IMR-90 (cell line): ENCODE results near the gene AKR1E2. TPM values are rescaled to one million over a fixed set of nuclear protein-coding genes. Genes with fewer than 3 reads are reported as not detected.

ENCODE experiments used
- ATAC-seq: fragments of 200-7000 bp; cut with Tn5 transposase; 2 replicates; pipeline ENCODE4 v1.9.1; 2020; ENCODE audit warnings: low read depth, mild to moderate bottlenecking, moderate library complexity
- BruUV-seq: library from RNA; stranded (reverse); fragments of 400-500 nt; replicated peaks from 2 replicates; lab custom pipeline; 2021; lab: Mats Ljungman, UMichigan
- CTCF ChIA-PET: fragments of 300-600 bp; formaldehyde crosslinking; extraction: SDS; loops from one replicate; lab custom pipeline; 2021; ENCODE audit warnings: antibody characterized with exemption; lab: Yijun Ruan, JAX
- POLR2A ChIA-PET: fragments of 300-600 bp; sonication (Branson Sonifier 250); formaldehyde crosslinking; loops from one replicate; lab custom pipeline; 2022; ENCODE audit warnings: antibody characterized with exemption; ENCODE audit not compliant: unreplicated experiment; lab: Charles Lee
- DNase-seq: peaks from one replicate; pipeline ENCODE4 v3.0.0; 2013
- H2AFZ ChIP-seq: replicated peaks from 2 replicates; pipeline ENCODE3; 2013; ENCODE audit warnings: low read length, mild to moderate bottlenecking; ENCODE audit not compliant: poor library complexity
- H2AK5ac ChIP-seq: 2 replicates; pipeline ENCODE4 v1.6.1; 2013; ENCODE audit warnings: low read depth, low read length, inconsistent platforms
- H2AK9ac ChIP-seq: replicated peaks from 2 replicates; pipeline ENCODE3; 2013; ENCODE audit warnings: mild to moderate bottlenecking, low read depth, low read length, moderate library complexity; ENCODE audit not compliant: poor library complexity
- H2BK120ac ChIP-seq: 2 replicates; pipeline ENCODE4 v1.6.1; 2013; ENCODE audit warnings: low read depth, low read length, inconsistent platforms
- H2BK15ac ChIP-seq: 3 replicates; pipeline ENCODE4 v1.6.1; 2013; ENCODE audit warnings: low read depth, low read length, inconsistent platforms
- H2BK20ac ChIP-seq: 2 replicates; pipeline ENCODE4 v1.6.1; 2013; ENCODE audit warnings: low read depth, mild to moderate bottlenecking, inconsistent platforms, low read length, moderate library complexity
- H2BK5ac ChIP-seq: 2 replicates; pipeline ENCODE4 v1.6.1; 2013; ENCODE audit warnings: mild to moderate bottlenecking, low read depth, low read length, inconsistent platforms; ENCODE audit not compliant: poor library complexity, severe bottlenecking
- H3K14ac ChIP-seq: replicated peaks from 2 replicates; pipeline ENCODE4 v1.6.1; 2013; ENCODE audit warnings: low read depth, low read length, inconsistent platforms
- H3K18ac ChIP-seq: 2 replicates; pipeline ENCODE4 v1.6.1; 2013; ENCODE audit warnings: low read depth, low read length, control low read depth
- H3K23ac ChIP-seq: 2 replicates; pipeline ENCODE4 v1.6.1; 2013; ENCODE audit warnings: low read depth, low read length, inconsistent platforms
- H3K27ac ChIP-seq: 2 replicates; pipeline ENCODE4 v1.5.1; 2013; ENCODE audit warnings: mild to moderate bottlenecking, control low read depth, low read length; ENCODE audit not compliant: insufficient read depth
- H3K27me3 ChIP-seq: 2 replicates; pipeline ENCODE4 v1.6.1; 2013; ENCODE audit warnings: low read length; ENCODE audit not compliant: control insufficient read depth, insufficient read depth
- H3K36me3 ChIP-seq: 2 replicates; pipeline ENCODE4 v1.6.1; 2013; ENCODE audit warnings: low read length, mixed read lengths; ENCODE audit not compliant: control insufficient read depth, insufficient read depth
- H3K4ac ChIP-seq: 2 replicates; pipeline ENCODE4 v1.6.1; 2013; ENCODE audit warnings: low read depth, low read length, inconsistent platforms
- H3K4me1 ChIP-seq: 2 replicates; pipeline ENCODE4 v1.6.1; 2013; ENCODE audit warnings: low read length, mixed read lengths; ENCODE audit not compliant: control insufficient read depth, insufficient read depth
- H3K4me2 ChIP-seq: 2 replicates; pipeline ENCODE4 v1.6.1; 2013; ENCODE audit warnings: low read depth, mild to moderate bottlenecking, control low read depth, low read length, moderate library complexity
- H3K4me3 ChIP-seq: 2 replicates; pipeline ENCODE4 v1.5.1; 2013; ENCODE audit warnings: low read depth, mild to moderate bottlenecking, control low read depth, low read length, moderate library complexity; ENCODE audit not compliant: insufficient read depth
- H3K56ac ChIP-seq: 2 replicates; pipeline ENCODE4 v1.6.1; 2013; ENCODE audit warnings: low read length, inconsistent platforms; ENCODE audit not compliant: insufficient read depth; ENCODE audit errors: extremely low read depth
- H3K79me1 ChIP-seq, 2 experiments: 2 replicates each; pipeline ENCODE4 v1.6.1; 2013; ENCODE audit warnings: low read length in 2 of 2, inconsistent platforms in 1 of 2, low read depth in 1 of 2
- H3K9ac ChIP-seq: 2 replicates; pipeline ENCODE4 v1.6.1; 2013; ENCODE audit warnings: low read depth, low read length, control low read depth
- H3K9me1 ChIP-seq: 2 replicates; pipeline ENCODE4 v1.6.1; 2013; ENCODE audit warnings: low read length, inconsistent platforms; ENCODE audit not compliant: insufficient read depth
- H3K9me3 ChIP-seq: 2 replicates; pipeline ENCODE4 v1.6.1; 2013; ENCODE audit warnings: low read length; ENCODE audit not compliant: control insufficient read depth, insufficient read depth
- H4K20me1 ChIP-seq: 2 replicates; pipeline ENCODE4 v1.6.1; 2013; ENCODE audit warnings: low read length, inconsistent platforms; ENCODE audit not compliant: insufficient read depth
- H4K5ac ChIP-seq: 2 replicates; pipeline ENCODE4 v1.6.1; 2013; ENCODE audit warnings: mild to moderate bottlenecking, low read depth, low read length, control low read depth
- H4K8ac ChIP-seq, 2 experiments: 2 replicates each; pipeline ENCODE4 v1.6.1; 2013; ENCODE audit warnings: low read depth in 2 of 2, low read length in 2 of 2, control low read depth in 1 of 2, inconsistent platforms in 1 of 2
- H4K91ac ChIP-seq: 2 replicates; pipeline ENCODE4 v1.6.1; 2013; ENCODE audit warnings: low read depth, low read length, inconsistent platforms; ENCODE audit not compliant: insufficient read depth
- BHLHE40 ChIP-seq: fragments of 150-350 bp; IDR thresholded peaks from 2 replicates; pipeline ENCODE4 v1.6.1; 2016; ENCODE audit warnings: mild to moderate bottlenecking, low read depth, low read length
- CEBPB ChIP-seq: IDR thresholded peaks from 2 replicates; pipeline ENCODE4 v1.6.1; 2012; ENCODE audit warnings: low read depth, low read length, improper control_type of control experiment
- CHD1 ChIP-seq: IDR thresholded peaks from 2 replicates; pipeline ENCODE4 v1.6.1; 2012; ENCODE audit warnings: low read depth, low read length, improper control_type of control experiment
- FOS ChIP-seq: fragments of 150-350 bp; IDR thresholded peaks from 2 replicates; pipeline ENCODE4 v1.6.1; 2016; ENCODE audit warnings: low read depth, low read length
- MAFK ChIP-seq: IDR thresholded peaks from 2 replicates; pipeline ENCODE4 v1.6.1; 2012; ENCODE audit warnings: low read depth, low read length, improper control_type of control experiment
- MAZ ChIP-seq: IDR thresholded peaks from 2 replicates; pipeline ENCODE4 v1.6.1; 2012; ENCODE audit warnings: low read depth, mild to moderate bottlenecking, low read length, improper control_type of control experiment, moderate library complexity, borderline replicate concordance
- MXI1 ChIP-seq: IDR thresholded peaks from 2 replicates; pipeline ENCODE4 v1.6.1; 2012; ENCODE audit warnings: low read depth, mild to moderate bottlenecking, low read length, moderate library complexity, borderline replicate concordance
- NFE2L2 ChIP-seq: fragments of 150-350 bp; IDR thresholded peaks from 2 replicates; pipeline ENCODE4 v1.6.1; 2016; ENCODE audit warnings: low read depth, mild to moderate bottlenecking, low read length
- POLR2A ChIP-seq: IDR thresholded peaks from 2 replicates; pipeline ENCODE4 v1.6.1; 2012; ENCODE audit warnings: mild to moderate bottlenecking, low read depth, low read length
- RAD21 ChIP-seq: IDR thresholded peaks from 2 replicates; pipeline ENCODE4 v1.6.1; 2012; ENCODE audit warnings: low read length, improper control_type of control experiment
- RCOR1 ChIP-seq: IDR thresholded peaks from 2 replicates; pipeline ENCODE4 v1.6.1; 2012; ENCODE audit warnings: mild to moderate bottlenecking, low read length, improper control_type of control experiment; ENCODE audit not compliant: insufficient replicate concordance
- RFX5 ChIP-seq: IDR thresholded peaks from 2 replicates; pipeline ENCODE4 v1.8.0; 2012; ENCODE audit warnings: low read depth, mild to moderate bottlenecking, low read length, moderate library complexity
- SMC3 ChIP-seq: fragments of 150-350 bp; IDR thresholded peaks from 2 replicates; pipeline ENCODE4 v1.6.1; 2016; ENCODE audit warnings: low read depth, mild to moderate bottlenecking, antibody characterized with exemption, low read length, moderate library complexity
- WGBS, 2 experiments: methylation state at CpG; one replicate each; pipeline versions ENCODE4 v1.1.5 to v1.1.7; 2013; ENCODE audit warnings: missing lambda C conversion rate in 2 of 2; ENCODE audit not compliant: insufficient read length in 1 of 2; ENCODE audit errors: extremely low coverage in 2 of 2; 5-methylcytosine and 5-hydroxymethylcytosine counted together
- dilution Hi-C: fragments of 300-500 bp; cut with HindIII; formaldehyde crosslinking; loops from one replicate; pipeline ENCODE4 v1.14.3; 2018; ENCODE audit warnings: low sequenced_read_pairs; ENCODE audit not compliant: unreplicated experiment
- in situ Hi-C: fragments of 300-500 bp; cut with MboI; formaldehyde crosslinking; loops from 3 replicates; pipeline ENCODE4 v1.14.3; 2019; ENCODE audit warnings: low sequenced_read_pairs, inconsistent platforms, mixed read lengths
- intact Hi-C: fragments of 100-400 bp; cut with micrococcal nuclease; formaldehyde crosslinking; loops from 2 replicates; pipeline ENCODE4 v1.10.0; 2022
- polyA plus RNA-seq, 3 experiments: library from polyadenylated mRNA; depleted of rRNA; stranded (reverse); fragments of >200 nt; gene quantifications; 2 replicates each; pipeline ENCODE4 v1.2.3, GENCODE V29; 2012; ENCODE audit warnings: low replicate concordance in 1 of 3
- total RNA-seq: library from RNA; depleted of rRNA; stranded (reverse); fragments of >200 nt; gene quantifications from 2 replicates; pipeline ENCODE4 v1.2.3, GENCODE V29; 2012
- TF ChIP-seq, protein P1 (sequence below): fragments of 150-350 bp; IDR thresholded peaks from 2 replicates; pipeline ENCODE4 v1.6.1; 2017; ENCODE audit warnings: mild to moderate bottlenecking, antibody characterized with exemption, low read length, low read depth
- TF ChIP-seq, protein P2 (sequence below): conservative IDR thresholded peaks from 2 replicates; pipeline ENCODE4 v1.5.1; 2012; ENCODE audit warnings: mild to moderate bottlenecking, low read depth, low read length, improper control_type of control experiment
- TF ChIP-seq, protein P3 (sequence below): fragments of 150-350 bp; IDR thresholded peaks from 2 replicates; pipeline ENCODE4 v1.6.1; 2016; ENCODE audit warnings: low read depth, mild to moderate bottlenecking, low read length, moderate library complexity, borderline replicate concordance

The AKR1E2 gene
- total and polyA plus RNA-seq, 2 of the 4 experiments (the other 2 are of a cell fraction) = 1.2 to 3.4 TPM

DNA sequence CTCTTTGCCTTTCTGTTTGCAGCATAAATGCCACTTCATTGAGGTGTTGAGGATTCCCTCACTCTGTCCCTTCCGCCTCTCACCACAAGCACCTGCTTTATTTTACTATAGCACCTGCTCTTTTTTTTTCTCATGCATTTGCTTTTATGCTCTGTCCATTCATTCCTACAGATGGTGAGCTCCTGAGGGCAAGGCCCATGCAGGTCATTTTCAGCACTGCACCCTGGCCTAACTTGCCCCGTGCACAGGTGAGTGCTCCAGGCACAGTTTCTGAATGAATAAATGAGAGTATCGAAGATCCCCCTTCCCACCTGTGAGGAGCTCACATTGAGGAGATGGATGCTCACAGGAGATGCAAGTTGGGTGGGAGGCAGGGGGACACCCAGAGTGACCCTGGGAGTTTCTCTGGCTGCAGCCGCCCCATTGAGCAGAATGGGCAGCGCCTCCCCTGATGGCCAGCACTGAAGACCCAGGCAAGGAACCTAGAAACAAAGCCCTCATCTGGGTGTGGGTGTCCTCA, 1.2 kb upstream of the AKR1E2 start:
- ChIA-PET CTCF (interaction anchor here (0.7 kb wide), 1 partner anchor 10 kb away, joined by 3 read pairs; no protein-coding TSS in a partner anchor), POLR2A (interaction anchor here (0.5 kb wide), 1 partner anchor 986 kb away, joined by 4 read pairs; no protein-coding TSS in a partner anchor)
- H2BK15ac ChIP-seq = no peak overlapping the region
- ATAC-seq (no peak), DNase-seq (no peak)
- peaks cover 2% of the 10 kb centered on the region; the same call in 1 of the 2 replicates for H3K4me1 ChIP-seq
- no peak overlapping the region for H3K56ac ChIP-seq
- intact Hi-C loops (no loop called here), dilution Hi-C loops (no loop called here), in situ Hi-C loops (loop anchor here (25.0 kb wide), 2 partner anchors 787 to 1037 kb away; no protein-coding TSS in a partner anchor)
- H2BK5ac ChIP-seq = no peak overlapping the region
- peaks cover 0 to 6% of the 10 kb centered on the region in 2 experiments; a peak in 1 of 4 replicates for H3K79me1 ChIP-seq
- no peak overlapping the region for H3K23ac ChIP-seq
- H2AK9ac ChIP-seq = no peak overlapping the region
- no peak overlapping the region for H2BK20ac ChIP-seq
- WGBS, 2 experiments = 100% methylated on average over 1 of the region's 5 CpGs; no CpG with 5 or more reads in 1 of the 2 experiments
- no peak overlapping the region for H3K9ac ChIP-seq
- no TSS peak for BruUV-seq
- H2AK5ac ChIP-seq = no peak overlapping the region
- no peak overlapping the region for H2AFZ ChIP-seq
- no peak overlapping the region for H4K91ac ChIP-seq
- H3K27ac ChIP-seq = no peak overlapping the region
- H3K4me3 ChIP-seq = no peak overlapping the region
- H2BK120ac ChIP-seq = no peak overlapping the region
- no peak overlapping the region for H3K18ac ChIP-seq
- H3K4ac ChIP-seq = no peak overlapping the region
- H4K20me1 ChIP-seq = no peaks in the 10 kb centered on the region
- H3K14ac ChIP-seq = no peak overlapping the region
- no peaks in the 10 kb centered on the region for H3K36me3 ChIP-seq
- no peak for TF ChIP-seq SMC3
- TF ChIP-seq, protein P1, sequence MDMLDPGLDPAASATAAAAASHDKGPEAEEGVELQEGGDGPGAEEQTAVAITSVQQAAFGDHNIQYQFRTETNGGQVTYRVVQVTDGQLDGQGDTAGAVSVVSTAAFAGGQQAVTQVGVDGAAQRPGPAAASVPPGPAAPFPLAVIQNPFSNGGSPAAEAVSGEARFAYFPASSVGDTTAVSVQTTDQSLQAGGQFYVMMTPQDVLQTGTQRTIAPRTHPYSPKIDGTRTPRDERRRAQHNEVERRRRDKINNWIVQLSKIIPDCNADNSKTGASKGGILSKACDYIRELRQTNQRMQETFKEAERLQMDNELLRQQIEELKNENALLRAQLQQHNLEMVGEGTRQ = no peak
- no peak for TF ChIP-seq MAFK
- TF ChIP-seq, protein P2, sequence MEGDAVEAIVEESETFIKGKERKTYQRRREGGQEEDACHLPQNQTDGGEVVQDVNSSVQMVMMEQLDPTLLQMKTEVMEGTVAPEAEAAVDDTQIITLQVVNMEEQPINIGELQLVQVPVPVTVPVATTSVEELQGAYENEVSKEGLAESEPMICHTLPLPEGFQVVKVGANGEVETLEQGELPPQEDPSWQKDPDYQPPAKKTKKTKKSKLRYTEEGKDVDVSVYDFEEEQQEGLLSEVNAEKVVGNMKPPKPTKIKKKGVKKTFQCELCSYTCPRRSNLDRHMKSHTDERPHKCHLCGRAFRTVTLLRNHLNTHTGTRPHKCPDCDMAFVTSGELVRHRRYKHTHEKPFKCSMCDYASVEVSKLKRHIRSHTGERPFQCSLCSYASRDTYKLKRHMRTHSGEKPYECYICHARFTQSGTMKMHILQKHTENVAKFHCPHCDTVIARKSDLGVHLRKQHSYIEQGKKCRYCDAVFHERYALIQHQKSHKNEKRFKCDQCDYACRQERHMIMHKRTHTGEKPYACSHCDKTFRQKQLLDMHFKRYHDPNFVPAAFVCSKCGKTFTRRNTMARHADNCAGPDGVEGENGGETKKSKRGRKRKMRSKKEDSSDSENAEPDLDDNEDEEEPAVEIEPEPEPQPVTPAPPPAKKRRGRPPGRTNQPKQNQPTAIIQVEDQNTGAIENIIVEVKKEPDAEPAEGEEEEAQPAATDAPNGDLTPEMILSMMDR = no peak
- no peak for TF ChIP-seq MAZ
- TF ChIP-seq POLR2A = no peak
- TF ChIP-seq RCOR1 = no peak
- TF ChIP-seq BHLHE40 = no peak
- TF ChIP-seq MXI1 = no peak
- TF ChIP-seq RFX5 = no peak
- TF ChIP-seq FOS = no peak
- TF ChIP-seq CHD1 = no peak
- TF ChIP-seq, protein P3, sequence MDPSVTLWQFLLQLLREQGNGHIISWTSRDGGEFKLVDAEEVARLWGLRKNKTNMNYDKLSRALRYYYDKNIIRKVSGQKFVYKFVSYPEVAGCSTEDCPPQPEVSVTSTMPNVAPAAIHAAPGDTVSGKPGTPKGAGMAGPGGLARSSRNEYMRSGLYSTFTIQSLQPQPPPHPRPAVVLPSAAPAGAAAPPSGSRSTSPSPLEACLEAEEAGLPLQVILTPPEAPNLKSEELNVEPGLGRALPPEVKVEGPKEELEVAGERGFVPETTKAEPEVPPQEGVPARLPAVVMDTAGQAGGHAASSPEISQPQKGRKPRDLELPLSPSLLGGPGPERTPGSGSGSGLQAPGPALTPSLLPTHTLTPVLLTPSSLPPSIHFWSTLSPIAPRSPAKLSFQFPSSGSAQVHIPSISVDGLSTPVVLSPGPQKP = no peak
- no peak for TF ChIP-seq RAD21
- no peak for TF ChIP-seq NFE2L2
- no peak for TF ChIP-seq CEBPB
- no peaks in the 10 kb centered on the region for H3K27me3 ChIP-seq
- no peak overlapping the region for H3K4me2 ChIP-seq
- no peak overlapping the region for H4K5ac ChIP-seq
- H4K8ac ChIP-seq = no peak overlapping the region
- no peaks in the 10 kb centered on the region for H3K9me3 ChIP-seq
- no peaks in the 10 kb centered on the region for H3K9me1 ChIP-seq
